Neutrophil (primary cell): ENCODE results near the gene BPIFB3.

Experiments used
- H3K27ac ChIP-seq: fragments of 200-600 bp; sonication (generic); 2 replicates; pipeline ENCODE4 v1.5.1; 2016; ENCODE audit warnings: mild to moderate bottlenecking, moderate library complexity
- H3K27me3 ChIP-seq: fragments of 200-600 bp; sonication (generic); 2 replicates; pipeline ENCODE4 v1.6.0; 2016; ENCODE audit warnings: mild to moderate bottlenecking
- H3K36me3 ChIP-seq: fragments of 200-600 bp; sonication (generic); 2 replicates; pipeline ENCODE4 v1.5.1; 2017
- H3K4me1 ChIP-seq, 2 experiments: fragments of 200-600 bp in 1 of 2; sonication (generic) in 1 of 2; 1 replicate in 1 of 2; 2 replicates in 1 of 2; pipeline versions ENCODE4 v1.5.1 to v1.6.1; 2013 to 2016; ENCODE audit warnings: low read depth in 1 of 2, low read length in 1 of 2, mild to moderate bottlenecking in 1 of 2, moderate library complexity in 1 of 2; ENCODE audit not compliant: control insufficient read depth in 1 of 2, insufficient read depth in 1 of 2
- H3K4me3 ChIP-seq, 2 experiments: fragments of 200-600 bp in 1 of 2; sonication (generic) in 1 of 2; 1 replicate in 1 of 2; 2 replicates in 1 of 2; pipeline ENCODE4 v1.5.1; 2013 to 2016; ENCODE audit warnings: low read depth in 1 of 2, low read length in 1 of 2, mild to moderate bottlenecking in 1 of 2, moderate library complexity in 1 of 2
- H3K9me3 ChIP-seq: fragments of 200-600 bp; sonication (generic); 2 replicates; pipeline ENCODE4 v1.5.1; 2016
- CTCF ChIP-seq: fragments of 200-600 bp; sonication (generic); IDR thresholded peaks from 2 replicates; pipeline ENCODE4 v1.5.1; 2016; ENCODE audit warnings: antibody characterized with exemption

The BPIFB3 gene

GRCh38 chr20:33023439-33024242 lies 30.1 kb upstream of the BPIFB3 start:
- no peak overlapping the region for H3K27ac ChIP-seq
- no peak for TF ChIP-seq CTCF
- H3K9me3 ChIP-seq = no peaks in the 10 kb centered on the region
- no peaks in the 10 kb centered on the region for H3K36me3 ChIP-seq
- no peaks in the 10 kb centered on the region for H3K4me1 ChIP-seq
- no peaks in the 10 kb centered on the region for H3K27me3 ChIP-seq
- no peak overlapping the region for H3K4me3 ChIP-seq

- TF ChIP-seq CTCF = no peak
- no peaks in the 10 kb centered on the region for H3K27me3 ChIP-seq
- no peaks in the 10 kb centered on the region for H3K36me3 ChIP-seq
- no peaks in the 10 kb centered on the region for H3K9me3 ChIP-seq
- no peaks in the 10 kb centered on the region for H3K4me1 ChIP-seq
- H3K27ac ChIP-seq = no peak overlapping the region
- H3K4me3 ChIP-seq = no peak overlapping the region
These were observed 29.5 kb upstream of the BPIFB3 start for GRCh38 chr20:33024243-33024560.

GRCh38 chr20:33024609-33025317 lies 28.9 kb upstream of the BPIFB3 start:
- Histone ChIP-seq H3K27ac (no peak overlapping the region), H3K4me1 (no peaks in the 10 kb centered on the region), H3K36me3 (no peaks in the 10 kb centered on the region), H3K27me3 (no peaks in the 10 kb centered on the region), H3K4me3 (no peak overlapping the region), H3K9me3 (no peaks in the 10 kb centered on the region)
- TF ChIP-seq CTCF = no peak

- no peaks in the 10 kb centered on the region for H3K9me3 ChIP-seq
- no peaks in the 10 kb centered on the region for H3K27me3 ChIP-seq
- no peak overlapping the region for H3K27ac ChIP-seq
- H3K4me1 ChIP-seq = no peaks in the 10 kb centered on the region
- TF ChIP-seq CTCF = no peak
- H3K4me3 ChIP-seq = no peak overlapping the region
- H3K36me3 ChIP-seq = no peaks in the 10 kb centered on the region
These were observed 28.3 kb upstream of the BPIFB3 start for GRCh38 chr20:33025318-33025876.

- Histone ChIP-seq H3K36me3 (no peaks in the 10 kb centered on the region), H3K9me3 (no peaks in the 10 kb centered on the region), H3K27ac (no peak overlapping the region), H3K4me3 (no peak overlapping the region), H3K27me3 (no peaks in the 10 kb centered on the region), H3K4me1 (no peaks in the 10 kb centered on the region)
- no peak for TF ChIP-seq CTCF
These were observed 27.5 kb upstream of the BPIFB3 start for GRCh38 chr20:33026072-33026778.
